Left lung (tissue), 10 donors: ENCODE data around the gene ITGA5. TPM values are rescaled to one million over a fixed set of nuclear protein-coding genes. Genes with fewer than 3 reads are reported as not detected.

Experiments used
- ATAC-seq: fragments of 200-7000 bp; cut with Tn5 transposase; one replicate; pipeline ENCODE4 v1.9.1; 2020; ENCODE audit warnings: moderate library complexity
- DNase-seq, 4 donors: peaks; one replicate each; pipeline ENCODE4 v3.0.0-alpha.2; 2013 to 2020
- H3K27ac ChIP-seq, 2 donors: fragments of 200-600 bp; sonication (generic) in 1 of 2; one replicate each; pipeline versions ENCODE4 v1.5.0 to v1.8.0; 2020 to 2021
- H3K27me3 ChIP-seq, 2 donors: fragments of 200-600 bp; sonication (generic) in 1 of 2; one replicate each; pipeline versions ENCODE4 v1.5.0 to v1.8.0; 2020 to 2021
- H3K36me3 ChIP-seq, 2 donors: fragments of 200-600 bp; sonication (generic) in 1 of 2; one replicate each; pipeline versions ENCODE4 v1.5.0 to v1.8.0; 2020 to 2021
- H3K4me1 ChIP-seq, 2 donors: fragments of 200-600 bp; one replicate each; pipeline ENCODE4 v1.8.0; 2021
- H3K4me3 ChIP-seq, 2 donors: fragments of 200-600 bp; sonication (generic) in 1 of 2; one replicate each; pipeline versions ENCODE4 v1.5.0 to v1.8.0; 2020 to 2021; ENCODE audit warnings: mild to moderate bottlenecking in 1 of 2
- H3K9me3 ChIP-seq, 2 donors: fragments of 200-600 bp; sonication (generic) in 1 of 2; one replicate each; pipeline versions ENCODE4 v1.5.0 to v1.8.0; 2020 to 2021
- CTCF ChIP-seq, 2 donors: fragments of 200-600 bp; sonication (generic) in 1 of 2; IDR thresholded peaks; one replicate each; pipeline versions ENCODE4 v1.5.0 to v1.8.0; 2021; ENCODE audit warnings: antibody characterized with exemption in 2 of 2
- intact Hi-C, 2 donors: fragments of 100-400 bp; cut with DNase I; formaldehyde crosslinking; loops; one replicate each; pipeline versions ENCODE4 v1.11.2 to v1.14.2; 2022
- polyA plus RNA-seq, 6 donors: library from polyadenylated mRNA; unstranded; fragments of 120-200 nt; gene quantifications; one replicate each; pipeline ENCODE4 v1.2.1, GENCODE V29; 2013; ENCODE audit not compliant: insufficient read length in 6 of 6
- total RNA-seq, 2 donors: library from RNA; stranded (reverse); fragmentation: NEBNext Ultra II Directional; extraction: Animal tissue kit (Norgen Biotek cat#: 25700); gene quantifications; one replicate each; pipeline ENCODE4 v1.2.1, GENCODE V29; 2021
- donor health status: DM: no; HTN: yes; CAD: no.
- donor health status: DM: no; HTN: no; CAD: no.

ITGA5 gene
- total and polyA plus RNA-seq, 8 donors: 56.1 to 142 (median 73.5) TPM

- intact Hi-C loops: no loop called here
- TF ChIP-seq CTCF (IDR thresholded peaks at IDR 0.05): no peak
- Histone ChIP-seq H3K27me3 (peaks cover 5 to 16% of the 10 kb centered on the region in 2 donors), H3K4me1 (peaks cover 0 to 3% of the 10 kb centered on the region in 2 donors), H3K27ac (no peak overlapping the region), H3K9me3 (no peaks in the 10 kb centered on the region), H3K36me3 (no peaks in the 10 kb centered on the region), H3K4me3 (no peak overlapping the region)
- ATAC-seq (no peak), DNase-seq (no peak)
Measured at GRCh38 chr12:54460317-54460923, 41.4 kb upstream of the ITGA5 start.

DNA sequence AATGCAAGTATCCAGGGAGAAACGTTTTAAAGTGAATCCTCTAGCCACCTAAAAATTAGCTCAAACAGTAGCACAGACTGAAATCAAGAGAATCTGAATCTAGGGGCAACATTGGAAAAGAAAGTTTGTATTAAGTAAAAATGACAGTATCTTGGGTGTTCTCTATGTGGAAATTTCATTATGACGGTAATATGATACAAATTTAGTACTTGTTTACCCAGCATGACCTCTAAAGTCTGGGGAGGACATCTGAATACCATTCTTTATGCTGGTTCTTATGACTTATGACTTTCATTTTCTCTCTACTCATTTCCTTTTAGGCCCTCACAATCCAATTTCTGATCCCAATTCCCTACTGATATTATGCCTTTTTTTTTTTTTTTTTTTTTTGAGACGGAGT is 40.3 kb upstream of the ITGA5 start:
- TF ChIP-seq CTCF (IDR thresholded peaks at IDR 0.05): no peak
- ATAC-seq: no peak
- intact Hi-C loops: no loop called here

GRCh38 chr12:54455760-54456469 is 36.8 kb upstream of the ITGA5 start:
- H3K36me3 ChIP-seq: no peaks in the 10 kb centered on the region
- ATAC-seq: no peak
- intact Hi-C loops: no loop called here

More for the DNA sequence above, 40.3 kb upstream of the ITGA5 start:
- H3K9me3 ChIP-seq: no peaks in the 10 kb centered on the region
- H3K4me1 ChIP-seq: peaks cover 0 to 3% of the 10 kb centered on the region in 2 donors
- H3K36me3 ChIP-seq: no peaks in the 10 kb centered on the region
- H3K4me3 ChIP-seq: no peak overlapping the region
- DNase-seq: no peak
- H3K27me3 ChIP-seq: peaks cover 2 to 16% of the 10 kb centered on the region in 2 donors
- no peak overlapping the region for H3K27ac ChIP-seq

GRCh38 chr12:54452628-54453027 is 33.6 kb upstream of the ITGA5 start:
- intact Hi-C loops: no loop called here
- Histone ChIP-seq H3K4me1 (no peaks in the 10 kb centered on the region), H3K36me3 (no peaks in the 10 kb centered on the region), H3K27ac (no peak overlapping the region), H3K4me3 (no peak overlapping the region), H3K27me3 (no peaks in the 10 kb centered on the region), H3K9me3 (no peaks in the 10 kb centered on the region)
- TF ChIP-seq CTCF (IDR thresholded peaks at IDR 0.05): no peak
- DNase-seq (no peak), ATAC-seq (no peak)

More at GRCh38 chr12:54455760-54456469, 36.8 kb upstream of the ITGA5 start:
- Histone ChIP-seq H3K4me1 (no peaks in the 10 kb centered on the region), H3K4me3 (no peak overlapping the region), H3K27me3 (peaks cover 0 to 2% of the 10 kb centered on the region in 2 donors), H3K27ac (no peak overlapping the region), H3K9me3 (no peaks in the 10 kb centered on the region)
- no peak for TF ChIP-seq CTCF (IDR thresholded peaks at IDR 0.05)
- DNase-seq: no peak

DNA sequence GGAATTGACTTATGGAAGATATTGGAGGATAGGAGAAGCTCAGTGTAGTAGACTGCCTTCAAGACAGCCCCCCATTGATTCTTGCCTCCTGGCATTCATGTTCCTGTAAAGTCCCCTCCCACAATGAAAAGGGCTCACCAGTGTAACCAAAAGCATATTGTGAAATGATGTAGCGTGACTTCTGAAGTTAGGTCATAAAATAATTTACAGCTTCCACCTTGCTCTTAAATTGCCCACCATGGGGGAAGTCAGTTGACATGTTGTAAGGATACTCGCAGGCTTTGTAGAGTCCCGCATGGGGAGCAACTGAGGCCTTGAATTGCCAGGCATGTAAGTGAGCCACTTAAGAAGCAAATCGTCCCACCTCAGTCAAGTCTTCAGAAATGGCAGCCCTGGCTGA is 29.3 kb upstream of the ITGA5 start:
- no peaks in the 10 kb centered on the region for H3K36me3 ChIP-seq
- H3K27ac ChIP-seq: no peak overlapping the region
- TF ChIP-seq CTCF (IDR thresholded peaks at IDR 0.05): no peak
- DNase-seq (no peak), ATAC-seq (no peak)
- H3K4me1 ChIP-seq: no peaks in the 10 kb centered on the region
- intact Hi-C loops: no loop called here
- H3K4me3 ChIP-seq: no peak overlapping the region
- no peaks in the 10 kb centered on the region for H3K27me3 ChIP-seq
- no peaks in the 10 kb centered on the region for H3K9me3 ChIP-seq
